COR-L47 (cell line): ENCODE results near the gene SERPINH1.
"Not testable (repeated sequence)": the region's sequence is repeated elsewhere in the genome, so short reads cannot be mapped to it uniquely, and the experiment has no call there.

ENCODE experiments used
- DNase-seq: peaks from one replicate; lab custom pipeline; 2025; lab: John Stamatoyannopoulos, UW

Gene SERPINH1

GRCh38 chr11:75576017-75576416, 14.0 kb downstream of the SERPINH1 start:
- no peak for DNase-seq

GRCh38 chr11:75576499-75576918, 14.5 kb downstream of the SERPINH1 start:
- no peak for DNase-seq

DNA sequence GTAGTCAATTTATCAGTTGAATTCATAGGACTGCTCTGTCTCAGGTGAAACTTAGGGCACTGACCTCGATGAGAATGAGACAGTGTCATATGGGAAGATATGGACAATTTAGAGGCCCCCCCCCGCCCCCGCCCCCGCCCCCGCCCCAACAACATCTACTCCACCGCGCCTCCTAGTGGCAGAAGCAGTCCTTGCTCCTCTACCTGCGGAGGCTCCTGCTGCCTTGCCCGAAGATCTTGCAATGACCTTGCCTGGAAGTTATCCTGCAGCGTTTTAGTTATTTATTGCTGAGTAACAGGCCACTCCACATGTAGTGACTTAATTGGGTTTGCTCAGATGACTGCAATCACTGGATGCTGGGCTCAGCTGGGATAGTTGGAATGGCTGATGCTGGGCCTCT, 15.2 kb downstream of the SERPINH1 start:
- no peak for DNase-seq

- no peak for DNase-seq
Measured at GRCh38 chr11:75578977-75579376, 16.9 kb downstream of the SERPINH1 start.

GRCh38 chr11:75579841-75580240, 17.8 kb downstream of the SERPINH1 start:
- no peak for DNase-seq

GRCh38 chr11:75582506-75582894, 20.4 kb downstream of the SERPINH1 start:
- DNase-seq, result no peak

DNA sequence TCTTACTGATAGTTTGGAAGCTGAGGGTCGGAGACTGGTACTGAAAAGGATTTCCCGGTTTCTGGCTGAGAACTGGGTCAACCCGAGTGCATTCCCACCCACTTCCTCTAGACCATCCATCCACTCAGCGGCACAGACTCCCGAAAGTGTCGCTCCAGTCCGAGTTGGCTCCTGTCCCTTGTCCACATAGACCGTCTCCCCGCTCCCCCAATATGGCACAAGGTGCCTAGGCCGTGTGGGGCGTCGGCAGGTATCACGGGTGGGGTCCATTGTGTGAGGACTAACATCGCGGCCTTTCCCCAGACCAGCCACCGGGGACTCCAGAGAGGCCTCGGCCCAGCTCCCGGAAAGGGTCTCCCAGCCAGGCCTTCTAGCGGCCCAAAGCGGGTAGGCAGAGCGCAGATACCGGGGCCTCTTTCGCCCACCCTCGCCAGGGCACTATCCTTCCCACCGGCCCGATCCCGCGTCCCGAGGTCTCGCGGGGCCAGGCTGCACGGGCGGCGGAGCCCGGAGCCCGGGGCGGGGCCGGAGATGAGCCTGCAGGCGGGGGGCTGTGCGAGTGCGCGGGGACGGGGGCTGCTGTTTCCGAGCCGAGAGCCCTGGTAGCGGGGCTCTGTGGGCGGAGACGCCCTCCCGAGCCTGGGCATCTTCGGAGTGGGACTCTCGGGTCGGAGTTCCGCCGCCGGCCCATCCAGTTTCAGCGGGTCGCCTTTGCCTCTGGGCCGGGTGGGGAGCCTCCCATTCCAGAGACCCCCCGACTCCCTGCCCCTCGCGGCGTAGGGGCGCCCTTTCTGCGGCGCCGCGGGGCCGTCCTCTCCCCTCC, 21.1 kb downstream of the SERPINH1 start:
- DNase-seq, result peak; percentile 79

- peak; percentile 73 for DNase-seq
Measured at GRCh38 chr11:75583718-75584658, 21.9 kb downstream of the SERPINH1 start.

DNA sequence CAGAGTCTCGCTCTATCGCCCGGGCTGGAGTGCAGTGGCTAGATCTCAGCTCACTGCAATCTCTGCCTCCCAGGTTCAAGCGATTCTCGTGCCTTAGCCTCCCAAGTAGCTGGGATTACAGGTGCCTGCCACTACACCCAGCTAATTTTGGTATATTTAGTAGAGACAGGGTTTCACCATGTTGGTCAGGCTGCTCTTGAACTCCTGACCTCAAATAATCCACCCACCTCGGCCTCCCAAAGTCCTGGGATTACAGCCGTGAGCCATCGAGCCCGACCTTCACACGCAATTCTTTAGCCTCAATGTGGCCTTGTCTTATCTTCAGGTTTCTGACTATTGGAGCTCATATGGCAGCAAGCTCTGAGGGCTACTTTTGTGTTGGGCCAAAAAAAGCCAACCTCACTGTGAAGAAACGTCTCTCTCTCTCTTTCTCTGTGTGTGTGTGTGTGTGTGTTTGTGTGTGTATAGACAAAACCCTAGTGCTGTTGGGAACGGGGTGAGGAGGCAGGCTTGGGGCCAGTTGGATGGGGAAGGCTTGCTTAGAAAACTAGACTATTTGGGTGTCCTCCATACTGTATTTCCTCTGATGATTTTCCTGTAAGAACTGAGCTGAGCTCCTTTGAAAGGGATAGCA, 22.7 kb downstream of the SERPINH1 start:
- DNase-seq, result not testable (repeated sequence)

DNA sequence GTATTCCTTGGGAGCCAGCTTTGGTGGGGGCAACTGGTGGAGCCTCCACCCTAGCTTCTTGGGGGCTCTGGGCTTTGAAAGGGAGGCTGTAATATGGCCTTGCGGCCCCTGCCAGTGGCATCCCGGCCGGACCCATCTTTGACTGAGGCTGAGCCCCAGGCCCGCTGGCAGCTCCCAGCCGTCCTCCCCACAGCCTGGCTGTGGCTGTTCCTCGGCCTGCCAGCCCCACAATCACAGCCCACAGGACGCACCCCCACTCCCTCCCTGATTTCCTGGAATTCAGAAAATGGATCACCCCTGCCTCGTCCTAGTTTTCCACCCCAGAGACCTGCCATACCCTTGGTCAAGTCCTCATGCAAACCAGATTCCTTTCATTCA, 23.2 kb downstream of the SERPINH1 start:
- no peak for DNase-seq

- DNase-seq, result no peak
Measured at GRCh38 chr11:75586395-75586794, 24.3 kb downstream of the SERPINH1 start.

- DNase-seq, result no peak
Measured at GRCh38 chr11:75588051-75588481, 26.0 kb downstream of the SERPINH1 start.

- no peak for DNase-seq
Measured at GRCh38 chr11:75589051-75589450, 27.0 kb downstream of the SERPINH1 start.

DNA sequence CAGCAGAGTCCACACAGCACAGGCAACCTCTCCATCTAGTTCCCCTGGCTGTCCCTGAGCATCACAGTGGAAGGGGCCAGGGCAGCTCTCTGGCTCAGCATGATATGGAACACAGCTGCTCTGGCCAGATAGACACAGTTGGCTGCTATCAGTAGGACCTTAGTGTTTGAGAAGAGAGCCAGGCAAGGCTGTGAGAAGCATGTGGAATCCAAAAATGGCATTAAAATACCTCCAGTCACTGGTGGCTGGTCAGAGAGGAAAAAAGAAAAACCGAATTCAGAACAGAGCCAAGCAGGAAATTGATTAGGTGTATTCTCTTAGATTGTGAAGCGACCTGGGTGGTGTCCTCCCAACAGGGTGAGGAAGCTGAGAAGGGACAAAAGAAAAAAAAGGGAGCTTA, 27.9 kb downstream of the SERPINH1 start:
- DNase-seq, result no peak

DNA sequence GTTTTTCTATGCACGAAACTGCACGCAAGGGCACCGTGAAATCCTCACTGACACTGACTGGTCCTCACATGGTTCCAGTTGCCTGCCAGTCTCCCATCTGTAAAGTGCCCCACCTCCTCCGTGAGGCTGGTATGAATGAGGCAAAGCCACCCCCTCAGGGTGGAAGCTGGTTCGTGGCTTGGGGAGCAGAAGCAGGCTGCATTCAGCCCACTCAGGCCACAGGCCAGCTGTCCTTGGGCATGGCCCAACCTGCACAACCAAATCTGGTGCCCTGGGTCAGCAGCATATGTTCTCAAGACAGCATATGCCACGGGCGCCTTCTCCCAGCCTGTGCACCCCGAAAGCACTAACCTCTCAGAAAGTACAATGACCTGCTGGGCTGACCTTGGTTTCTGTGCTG, 29.3 kb downstream of the SERPINH1 start:
- no peak for DNase-seq

DNA sequence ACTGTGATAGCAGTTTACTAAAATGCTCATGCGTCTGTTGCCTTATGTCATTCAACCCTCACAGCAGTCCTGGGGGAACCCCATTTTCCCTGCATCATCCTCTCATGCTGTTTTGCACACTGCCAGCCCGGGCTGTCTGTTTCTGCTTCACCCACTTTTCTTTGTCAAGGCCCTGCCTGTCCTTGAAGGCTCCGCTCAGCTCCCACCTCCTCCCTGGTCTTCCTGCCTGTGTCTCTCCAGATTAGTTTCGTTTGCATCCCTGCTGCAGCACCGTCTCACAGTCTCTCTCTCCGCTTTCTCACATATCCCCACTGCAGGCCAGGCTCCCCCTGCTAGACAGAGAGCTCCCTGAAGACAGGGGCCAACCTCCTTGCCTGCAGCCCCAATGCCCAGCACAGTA, 29.9 kb downstream of the SERPINH1 start:
- DNase-seq, result no peak

DNA sequence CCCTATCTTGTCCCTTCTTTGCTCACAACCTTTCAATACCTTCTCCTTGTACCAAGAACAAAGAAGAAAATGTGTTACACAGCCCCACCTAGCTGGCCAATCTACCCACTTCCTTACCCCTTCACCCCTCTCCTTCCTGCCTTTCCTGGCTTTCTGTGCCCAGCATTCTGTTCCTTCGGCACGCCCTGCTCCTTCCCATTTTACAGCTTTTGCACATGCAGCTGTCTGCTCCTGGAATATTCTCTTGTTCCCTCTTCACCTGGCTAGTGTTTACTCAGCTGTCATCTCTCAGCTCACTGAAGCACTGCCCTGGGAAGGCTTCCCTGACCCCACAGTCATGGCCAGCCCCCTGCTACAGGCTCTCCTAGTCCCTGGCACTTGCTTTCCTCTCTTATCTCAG, 30.7 kb downstream of the SERPINH1 start:
- DNase-seq, result peak; percentile 72

- peak; percentile 30 for DNase-seq
Measured at GRCh38 chr11:75593286-75593915, 31.3 kb downstream of the SERPINH1 start.

- DNase-seq, result peak; percentile 33
Measured at GRCh38 chr11:75594211-75594610, 32.2 kb downstream of the SERPINH1 start.

DNA sequence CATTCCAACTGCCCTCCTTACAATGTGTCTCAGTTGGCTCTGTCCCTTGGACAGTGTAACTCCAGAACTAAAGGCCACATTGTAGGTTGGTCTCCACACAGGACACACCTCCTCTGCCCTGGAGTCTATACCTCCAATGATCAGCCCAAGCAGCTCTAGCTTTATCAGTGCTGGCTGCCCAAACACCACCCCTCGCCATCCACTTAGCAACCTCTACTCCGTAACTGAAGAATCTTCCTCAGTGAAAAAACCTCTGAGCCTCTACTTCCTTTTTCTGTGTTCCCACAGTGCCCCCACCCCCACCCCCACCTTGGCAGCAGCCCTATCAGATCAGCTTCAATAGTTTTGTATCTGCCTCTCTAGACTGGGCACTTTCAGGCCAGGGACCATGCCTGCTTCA, 33.4 kb downstream of the SERPINH1 start:
- no peak for DNase-seq

DNA sequence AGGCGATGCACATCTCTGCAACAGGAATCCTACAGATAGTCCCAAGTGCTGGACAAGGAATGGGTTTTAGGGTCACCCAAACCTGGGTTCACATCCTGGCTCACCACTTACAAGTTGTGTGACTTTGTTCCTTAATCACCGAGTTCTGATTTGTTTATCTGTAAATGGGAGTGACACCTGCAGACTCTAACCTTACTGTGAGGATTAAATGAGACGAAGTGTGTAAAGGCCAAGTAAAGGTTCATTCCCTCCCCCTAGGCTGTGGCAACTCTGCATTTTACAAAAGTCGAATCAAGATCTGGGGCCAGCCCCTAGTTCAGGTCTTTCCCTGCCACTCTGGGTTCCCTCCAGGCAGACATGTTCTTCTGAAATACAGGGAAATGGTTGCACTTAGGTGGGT, 34.9 kb downstream of the SERPINH1 start:
- no peak for DNase-seq

DNA sequence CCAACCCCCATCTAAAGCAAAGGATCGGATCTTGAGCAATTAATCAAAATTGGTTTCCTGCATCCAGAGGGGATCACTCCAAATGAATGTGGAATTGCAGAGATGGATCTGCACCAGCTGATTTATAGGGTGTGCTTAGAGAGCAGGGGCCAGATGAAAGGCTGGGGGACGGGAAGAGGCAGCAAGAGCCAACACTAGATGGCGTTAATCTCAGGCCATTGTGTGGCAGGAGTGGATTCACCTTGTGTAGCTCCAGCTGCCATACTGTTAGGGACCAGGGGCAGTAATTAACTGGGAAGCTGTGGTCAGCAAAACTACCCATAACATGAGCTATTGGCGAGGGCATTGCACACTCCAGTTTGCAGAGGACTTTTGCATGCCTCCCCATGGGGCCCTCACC, 35.6 kb downstream of the SERPINH1 start:
- peak; percentile 67 for DNase-seq
